Peyer's patch (tissue), 4 donors: ENCODE results near the gene PLD1.

Source experiments
- CTCF ChIP-seq, 6 experiments: fragments of 450-650 bp in 4 of 6; fragments of 200-600 bp in 2 of 6; sonication (generic) in 1 of 6; IDR thresholded peaks; one replicate each; pipeline ENCODE4 v1.5.1; 2017 to 2019; ENCODE audit warnings: antibody characterized with exemption in 6 of 6, mild to moderate bottlenecking in 3 of 6, moderate library complexity in 1 of 6
- POLR2A ChIP-seq, 2 donors: fragments of 450-650 bp; IDR thresholded peaks; one replicate each; pipeline ENCODE4 v1.5.1; 2017; ENCODE audit warnings: antibody characterized with exemption in 2 of 2, mild to moderate bottlenecking in 2 of 2, moderate library complexity in 2 of 2

GRCh38 chr3:171687064-171687463, 123.2 kb downstream of the PLD1 start:
- no peak for TF ChIP-seq CTCF (IDR thresholded peaks at IDR 0.05)
- no peak for TF ChIP-seq POLR2A (IDR thresholded peaks at IDR 0.05)
